Colonic mucosa (tissue), 4 donors: ENCODE measurements around the gene F12. TPM values are rescaled to one million over a fixed set of nuclear protein-coding genes. Genes with fewer than 3 reads are reported as not detected.

Source experiments
- DNase-seq: peaks from one replicate; pipeline ENCODE4 v3.0.0-alpha.2; 2020
- H3K27ac ChIP-seq: fragments of 200-600 bp; one replicate; pipeline ENCODE4 v1.8.0; 2021
- H3K27me3 ChIP-seq: fragments of 200-600 bp; one replicate; pipeline ENCODE4 v1.8.0; 2021
- H3K36me3 ChIP-seq: fragments of 200-600 bp; one replicate; pipeline ENCODE4 v1.8.0; 2021
- H3K4me1 ChIP-seq: fragments of 200-600 bp; one replicate; pipeline ENCODE4 v1.8.0; 2021; ENCODE audit warnings: mild to moderate bottlenecking
- H3K4me3 ChIP-seq: fragments of 200-600 bp; one replicate; pipeline ENCODE4 v1.8.0; 2021
- H3K9ac ChIP-seq, 2 donors: one replicate each; pipeline ENCODE4 v1.7.0; 2013; ENCODE audit warnings: control low read depth in 2 of 2, low read depth in 2 of 2, low read length in 2 of 2
- H3K9me3 ChIP-seq: fragments of 200-600 bp; one replicate; pipeline ENCODE4 v1.8.0; 2021
- CTCF ChIP-seq: fragments of 200-600 bp; IDR thresholded peaks from one replicate; pipeline ENCODE4 v1.8.0; 2022; ENCODE audit warnings: antibody characterized with exemption, mild to moderate bottlenecking
- intact Hi-C: fragments of 100-400 bp; cut with DNase I; formaldehyde crosslinking; loops from one replicate; pipeline ENCODE4 v1.14.1; 2022
- total RNA-seq, 2 donors: library from RNA; stranded (reverse); fragmentation: NEBNext Ultra II Directional in 1 of 2; extraction: Animal tissue kit (Norgen Biotek cat#: 25700) in 1 of 2; gene quantifications; one replicate each; pipeline ENCODE4 v1.2.1, GENCODE V29; 2021
- donor health status: healthy.
- donor health status: DM: no; HTN: no; CAD: no.
- donor health status: DM: no; HTN: no; CAD: no.

The F12 gene
- total RNA-seq, 2 donors from 2014 or later: 14.7 to 34.0 TPM

- Histone ChIP-seq H3K4me3 (no peak overlapping the region), H3K9ac (no peak overlapping the region), H3K9me3 (no peaks in the 10 kb centered on the region), H3K27ac (no peak overlapping the region), H3K4me1 (peaks cover 9% of the 10 kb centered on the region), H3K27me3 (no peaks in the 10 kb centered on the region), H3K36me3 (no peaks in the 10 kb centered on the region)
- TF ChIP-seq CTCF: no peak
- no peak for DNase-seq
- intact Hi-C loops: no loop called here
These were observed 16.6 kb downstream of the F12 start for GRCh38 chr5:177392765-177393164.

GRCh38 chr5:177390363-177391300 is 18.7 kb downstream of the F12 start:
- H3K4me1 ChIP-seq: peaks cover 9% of the 10 kb centered on the region
- TF ChIP-seq CTCF: peak; percentile 99
- peak overlapping the region in 1 of 2 donors; percentile 31 for H3K9ac ChIP-seq
- peak overlapping the region; percentile 11 for H3K27ac ChIP-seq
- H3K4me3 ChIP-seq: no peak overlapping the region
- peak; percentile 90 for DNase-seq
- H3K9me3 ChIP-seq: no peaks in the 10 kb centered on the region
- no peaks in the 10 kb centered on the region for H3K27me3 ChIP-seq
- H3K36me3 ChIP-seq: no peaks in the 10 kb centered on the region
- intact Hi-C loops: loop anchor here (2.0 kb wide), 1 partner anchor 64 kb away; no protein-coding TSS in a partner anchor

- no peak for TF ChIP-seq CTCF
- H3K4me3 ChIP-seq: no peak overlapping the region
- intact Hi-C loops: loop anchor here (2.0 to 5.0 kb wide), 2 partner anchors 65 to 113 kb away; no protein-coding TSS in a partner anchor
- peak; percentile 35 for DNase-seq
- peak overlapping the region in 1 of 2 donors; percentile 31 for H3K9ac ChIP-seq
- H3K27me3 ChIP-seq: no peaks in the 10 kb centered on the region
- H3K4me1 ChIP-seq: peaks cover 9% of the 10 kb centered on the region
- peak overlapping the region; percentile 11 for H3K27ac ChIP-seq
- no peaks in the 10 kb centered on the region for H3K36me3 ChIP-seq
- H3K9me3 ChIP-seq: no peaks in the 10 kb centered on the region
These were observed 19.9 kb downstream of the F12 start for GRCh38 chr5:177389241-177390169.

GRCh38 chr5:177388521-177389052 is 20.8 kb downstream of the F12 start:
- TF ChIP-seq CTCF: no peak
- Histone ChIP-seq H3K27me3 (no peaks in the 10 kb centered on the region), H3K4me3 (no peak overlapping the region), H3K9ac (no peak overlapping the region), H3K9me3 (no peaks in the 10 kb centered on the region), H3K4me1 (peaks cover 9% of the 10 kb centered on the region), H3K27ac (peak overlapping the region; percentile 4), H3K36me3 (no peaks in the 10 kb centered on the region)
- DNase-seq: no peak
- intact Hi-C loops: loop anchor here (5.0 kb wide), 1 partner anchor 114 kb away; no protein-coding TSS in a partner anchor

- no peak overlapping the region for H3K9ac ChIP-seq
- no peak for DNase-seq
- intact Hi-C loops: loop anchor here (5.0 kb wide), 1 partner anchor 115 kb away; no protein-coding TSS in a partner anchor
- H3K4me1 ChIP-seq: peaks cover 9% of the 10 kb centered on the region
- no peaks in the 10 kb centered on the region for H3K27me3 ChIP-seq
- no peak for TF ChIP-seq CTCF
- no peaks in the 10 kb centered on the region for H3K36me3 ChIP-seq
- H3K9me3 ChIP-seq: no peaks in the 10 kb centered on the region
- no peak overlapping the region for H3K4me3 ChIP-seq
- no peak overlapping the region for H3K27ac ChIP-seq
These were observed 22.0 kb downstream of the F12 start for GRCh38 chr5:177387405-177387804.
